Prostate gland (tissue), 2 donors: Measurements from ENCODE around the gene XXYLT1. TPM values are rescaled to one million over a fixed set of nuclear protein-coding genes. Genes with fewer than 3 reads are reported as not detected.

Experiments
- DNase-seq: peaks from one replicate; pipeline ENCODE4 v3.0.0-alpha.2; 2019; ENCODE audit warnings: low spot score
- H3K27ac ChIP-seq, 2 donors: fragments of 200-600 bp; sonication (generic); 2 replicates each; pipeline ENCODE4 v1.5.1; 2017 to 2019
- H3K27me3 ChIP-seq: fragments of 200-600 bp; sonication (generic); replicated peaks from 2 replicates; pipeline ENCODE4 v1.5.1; 2019; ENCODE audit not compliant: insufficient read depth
- H3K36me3 ChIP-seq, 2 donors: fragments of 200-600 bp; sonication (generic); 1 replicate in 1 of 2; 2 replicates in 1 of 2; pipeline versions ENCODE4 v1.5.1 to v1.8.1; 2017 to 2019
- H3K4me1 ChIP-seq: fragments of 200-600 bp; sonication (generic); replicated peaks from 2 replicates; pipeline ENCODE4 v1.5.1; 2019
- H3K4me3 ChIP-seq, 2 donors: fragments of 200-600 bp; sonication (generic); 2 replicates each; pipeline ENCODE4 v1.5.1; 2017 to 2019
- H3K9me3 ChIP-seq: fragments of 200-600 bp; sonication (generic); 2 replicates; pipeline ENCODE4 v1.5.1; 2017
- CTCF ChIP-seq, 4 experiments: fragments of 200-600 bp in 2 of 4; fragments of 450-650 bp in 2 of 4; sonication (generic) in 2 of 4; IDR thresholded peaks; 1 replicate in 3 of 4; 2 replicates in 1 of 4; pipeline ENCODE4 v1.5.1; 2016 to 2019; ENCODE audit warnings: antibody characterized with exemption in 4 of 4, mild to moderate bottlenecking in 2 of 4, moderate library complexity in 2 of 4
- POLR2A ChIP-seq: fragments of 450-650 bp; IDR thresholded peaks from one replicate; pipeline ENCODE4 v1.6.1; 2016; ENCODE audit warnings: antibody characterized with exemption, mild to moderate bottlenecking
- POLR2AphosphoS5 ChIP-seq: sonication (generic); formaldehyde crosslinking; IDR thresholded peaks from one replicate; pipeline ENCODE4 v1.6.1; 2017; ENCODE audit warnings: antibody characterized with exemption
- WGBS: methylation state at CpG from one replicate; pipeline ENCODE4 v1.1.5; 2018; 5-methylcytosine and 5-hydroxymethylcytosine counted together
- intact Hi-C: fragments of 100-400 bp; cut with DNase I; formaldehyde crosslinking; loops from one replicate; pipeline ENCODE4 v1.14.2; 2022
- total RNA-seq, 2 donors: library from RNA; depleted of rRNA; stranded (reverse); fragments of >200 nt; gene quantifications; one replicate each; pipeline ENCODE4 v1.1.0, GENCODE V29; 2016

Gene XXYLT1
- total RNA-seq, 2 donors from 2014 or later: 14.9 to 22.7 TPM

DNA sequence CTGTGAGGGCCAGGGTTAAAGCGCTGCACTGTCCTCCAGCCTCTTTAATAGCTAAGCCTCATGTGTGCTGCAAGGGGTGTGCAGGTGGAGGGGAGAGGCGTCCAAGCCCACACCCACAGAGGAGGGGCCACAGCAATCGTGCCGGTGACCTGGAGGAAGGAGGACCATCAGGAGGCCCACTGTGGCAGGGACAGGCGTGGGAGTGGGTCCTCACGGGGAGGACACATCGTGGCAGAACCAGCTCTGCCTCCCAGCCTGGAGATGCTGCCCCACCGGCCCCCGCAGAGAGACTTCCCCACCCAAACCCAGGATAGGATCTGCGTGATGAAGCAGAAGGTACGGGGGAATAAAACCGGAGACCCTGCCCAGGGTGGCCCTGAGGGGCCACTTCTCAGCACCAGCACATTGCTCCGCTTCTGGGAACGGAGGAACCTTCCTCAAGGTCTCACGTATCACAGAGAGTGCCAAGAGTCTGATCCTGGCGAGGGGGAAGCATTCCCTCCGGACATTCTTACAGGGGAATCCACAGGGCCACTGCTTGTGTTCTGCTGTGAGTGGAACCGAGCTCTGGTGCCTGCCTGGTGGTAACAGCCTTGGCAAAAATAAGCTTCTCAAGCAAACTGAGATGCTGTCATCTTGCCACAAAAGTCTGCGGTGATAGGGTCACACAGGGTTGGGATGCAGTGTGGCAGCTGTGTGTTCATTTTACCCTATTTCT, 199.8 kb downstream of the XXYLT1 start:
- WGBS: 88% methylated on average over 19 of the region's 19 CpGs
- Histone ChIP-seq H3K27me3 (no peaks in the 10 kb centered on the region), H3K4me3 (no peak overlapping the region), H3K36me3 (no peaks in the 10 kb centered on the region), H3K9me3 (no peaks in the 10 kb centered on the region), H3K4me1 (no peaks in the 10 kb centered on the region), H3K27ac (no peak overlapping the region)
- intact Hi-C loops: no loop called here
- TF ChIP-seq CTCF (IDR thresholded peaks at IDR 0.05): no peak
- TF ChIP-seq POLR2AphosphoS5: no peak
- no peak for TF ChIP-seq POLR2A
- no peak for DNase-seq

DNA sequence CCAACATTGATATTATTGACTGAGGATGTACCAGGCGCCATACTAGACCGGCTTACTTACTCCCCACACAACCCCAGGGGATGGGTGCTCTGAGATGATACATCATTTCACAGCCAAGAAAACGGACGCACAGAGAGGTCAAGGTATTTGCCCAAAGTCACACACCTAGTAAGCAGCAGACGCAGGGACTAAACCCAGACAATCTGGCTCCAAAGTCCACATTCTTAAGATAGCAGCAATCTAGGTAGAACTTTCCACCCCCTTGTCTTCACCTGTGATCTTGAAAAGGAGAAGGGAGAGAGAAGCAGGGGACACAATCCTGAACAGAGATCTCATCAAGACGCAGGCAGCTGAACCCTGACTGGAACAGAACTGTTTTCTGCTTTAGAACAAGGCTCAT, 200.6 kb downstream of the XXYLT1 start:
- Histone ChIP-seq H3K27ac (no peak overlapping the region), H3K9me3 (no peaks in the 10 kb centered on the region), H3K27me3 (no peaks in the 10 kb centered on the region), H3K4me3 (no peak overlapping the region), H3K36me3 (no peaks in the 10 kb centered on the region), H3K4me1 (no peaks in the 10 kb centered on the region)
- no peak for DNase-seq
- TF ChIP-seq POLR2A (no peak), CTCF (IDR thresholded peaks at IDR 0.05) (no peak), POLR2AphosphoS5 (no peak)
- WGBS: 96% methylated on average over 6 of the region's 6 CpGs
- intact Hi-C loops: no loop called here

- no peak overlapping the region for H3K4me3 ChIP-seq
- TF ChIP-seq CTCF (IDR thresholded peaks at IDR 0.05) (no peak), POLR2AphosphoS5 (no peak), POLR2A (no peak)
- no peaks in the 10 kb centered on the region for H3K9me3 ChIP-seq
- no peaks in the 10 kb centered on the region for H3K27me3 ChIP-seq
- WGBS: 97% methylated on average over 32 of the region's 33 CpGs
- intact Hi-C loops: no loop called here
- no peaks in the 10 kb centered on the region for H3K4me1 ChIP-seq
- H3K27ac ChIP-seq: no peak overlapping the region
- DNase-seq: no peak
- H3K36me3 ChIP-seq: no peaks in the 10 kb centered on the region
These were observed 201.3 kb downstream of the XXYLT1 start for GRCh38 chr3:195069501-195070251.

DNA sequence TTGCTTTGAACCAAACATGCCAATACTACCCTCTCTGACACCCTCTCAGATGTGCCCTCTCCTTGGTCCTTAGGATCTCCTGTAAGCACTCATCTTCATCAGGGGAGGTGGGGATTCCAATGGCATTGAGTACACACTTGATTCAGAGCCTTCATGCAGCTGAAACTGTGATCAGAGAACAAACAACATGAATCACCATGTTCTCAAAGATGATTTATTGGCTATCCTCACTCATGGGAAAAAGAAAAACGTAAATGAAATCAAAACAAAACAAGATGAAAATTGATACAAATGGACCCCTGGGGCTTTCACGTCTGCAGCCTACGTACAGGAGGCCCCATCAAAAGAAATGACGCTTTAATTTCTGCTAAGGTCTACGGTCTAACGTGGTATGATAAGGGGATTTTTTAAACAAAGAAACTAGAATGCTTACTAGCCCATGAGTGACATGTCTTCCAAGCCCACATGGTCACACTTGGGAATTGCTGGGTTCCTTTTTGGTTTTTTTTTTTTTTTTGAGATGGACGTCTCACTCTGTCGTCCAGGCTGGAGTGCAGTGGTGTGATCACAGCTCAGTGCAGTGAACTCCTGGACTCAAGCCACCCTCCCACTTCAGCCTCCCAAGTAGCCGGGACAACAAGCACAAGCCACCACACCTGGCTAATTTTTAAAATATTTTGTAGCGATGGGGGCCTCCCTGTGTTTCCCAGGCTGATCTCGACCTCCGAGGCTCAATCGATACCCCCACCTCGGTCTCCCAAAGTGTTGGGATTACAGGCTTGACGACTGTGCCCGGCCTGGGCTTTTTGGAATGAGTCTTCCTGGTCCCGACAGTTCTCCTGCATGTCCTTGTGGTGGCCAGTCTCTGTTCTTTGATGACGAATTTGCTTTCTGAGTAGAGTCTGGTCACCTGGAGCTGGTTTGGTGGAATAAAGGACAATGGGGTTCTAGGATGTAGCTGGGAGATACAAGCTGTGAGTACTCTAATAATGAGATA, 202.6 kb downstream of the XXYLT1 start:
- intact Hi-C loops: no loop called here
- no peak overlapping the region for H3K4me3 ChIP-seq
- no peak overlapping the region for H3K27ac ChIP-seq
- DNase-seq: no peak
- no peak for TF ChIP-seq POLR2AphosphoS5
- TF ChIP-seq CTCF (IDR thresholded peaks at IDR 0.05): no peak
- no peak for TF ChIP-seq POLR2A
- H3K36me3 ChIP-seq: no peaks in the 10 kb centered on the region
- no peaks in the 10 kb centered on the region for H3K27me3 ChIP-seq
- H3K4me1 ChIP-seq: no peaks in the 10 kb centered on the region
- H3K9me3 ChIP-seq: no peaks in the 10 kb centered on the region
- 84% methylated on average over 18 of the region's 18 CpGs for WGBS
